GM18867 (cell line): Measurements from ENCODE around the gene OR2V1.
"Not testable (repeated sequence)": the region's sequence is repeated elsewhere in the genome, so short reads cannot be mapped to it uniquely, and the experiment has no call there.

Source experiments
- ATAC-seq: cut with Tn5 transposase; IDR thresholded peaks from one replicate; pipeline ENCODE4 v1.9.1; 2021; ENCODE audit warnings: mild to moderate bottlenecking, moderate library complexity; ENCODE audit not compliant: unreplicated experiment

The OR2V1 gene

DNA sequence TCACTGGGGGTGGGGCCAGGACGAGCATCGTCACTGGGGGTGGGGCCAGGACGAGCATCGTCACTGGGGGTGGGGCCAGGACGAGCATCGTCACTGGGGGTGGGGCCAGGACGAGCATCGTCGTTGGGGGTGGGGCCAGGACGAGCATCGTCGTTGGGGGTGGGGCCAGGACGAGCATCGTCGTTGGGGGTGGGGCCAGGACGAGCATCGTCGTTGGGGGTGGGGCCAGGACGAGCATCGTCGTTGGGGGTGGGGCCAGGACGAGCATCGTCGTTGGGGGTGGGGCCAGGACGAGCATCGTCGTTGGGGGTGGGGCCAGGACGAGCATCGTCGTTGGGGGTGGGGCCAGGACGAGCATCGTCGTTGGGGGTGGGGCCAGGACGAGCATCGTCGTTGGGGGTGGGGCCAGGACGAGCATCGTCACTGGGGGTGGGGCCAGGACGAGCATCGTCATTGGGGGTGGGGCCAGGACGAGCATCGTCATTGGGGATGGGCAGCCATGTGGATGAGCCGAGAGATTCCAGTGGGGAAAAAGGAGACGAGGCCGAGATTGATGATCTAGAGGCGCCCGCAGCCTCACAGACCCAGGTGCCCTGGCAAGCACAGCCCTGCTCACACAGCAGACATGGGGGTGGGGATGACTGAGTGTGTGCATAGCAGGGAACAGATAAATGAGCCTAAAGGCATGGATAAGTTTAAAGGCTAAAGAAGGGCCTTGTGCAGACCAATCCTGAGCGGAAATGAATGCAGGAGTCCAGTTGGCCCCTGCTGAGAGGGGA, 30.0 kb upstream of the OR2V1 start:
- not testable (repeated sequence) for ATAC-seq

DNA sequence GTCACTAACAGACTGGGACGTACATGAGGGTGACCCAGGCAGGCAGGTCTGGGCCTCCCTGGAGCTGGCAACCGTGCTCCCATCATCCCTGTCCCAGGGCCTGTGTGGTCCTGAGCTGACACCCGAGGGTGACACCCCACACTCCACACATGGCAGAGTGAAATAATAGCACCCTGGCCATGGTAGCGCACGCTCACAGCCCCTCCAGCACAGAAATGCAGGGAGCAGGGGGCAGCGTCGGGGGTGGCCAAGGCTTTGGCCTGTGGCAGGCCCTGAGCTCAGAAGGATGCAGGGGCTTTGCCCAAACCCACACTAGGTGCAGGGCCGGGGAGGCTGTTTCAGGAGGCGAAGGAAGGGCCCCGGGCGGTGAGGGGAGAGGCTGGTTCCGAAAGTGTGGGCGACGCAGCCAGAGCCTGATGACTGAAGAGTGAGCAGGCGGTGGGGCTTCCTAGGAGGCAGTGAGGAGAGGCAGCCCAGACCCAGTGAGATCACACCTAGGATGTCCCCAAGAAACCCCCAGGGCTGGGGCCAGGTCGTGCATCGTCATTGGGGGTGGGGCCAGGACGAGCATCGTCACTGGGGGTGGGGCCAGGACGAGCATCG, 29.3 kb upstream of the OR2V1 start:
- ATAC-seq = peak; percentile 64

DNA sequence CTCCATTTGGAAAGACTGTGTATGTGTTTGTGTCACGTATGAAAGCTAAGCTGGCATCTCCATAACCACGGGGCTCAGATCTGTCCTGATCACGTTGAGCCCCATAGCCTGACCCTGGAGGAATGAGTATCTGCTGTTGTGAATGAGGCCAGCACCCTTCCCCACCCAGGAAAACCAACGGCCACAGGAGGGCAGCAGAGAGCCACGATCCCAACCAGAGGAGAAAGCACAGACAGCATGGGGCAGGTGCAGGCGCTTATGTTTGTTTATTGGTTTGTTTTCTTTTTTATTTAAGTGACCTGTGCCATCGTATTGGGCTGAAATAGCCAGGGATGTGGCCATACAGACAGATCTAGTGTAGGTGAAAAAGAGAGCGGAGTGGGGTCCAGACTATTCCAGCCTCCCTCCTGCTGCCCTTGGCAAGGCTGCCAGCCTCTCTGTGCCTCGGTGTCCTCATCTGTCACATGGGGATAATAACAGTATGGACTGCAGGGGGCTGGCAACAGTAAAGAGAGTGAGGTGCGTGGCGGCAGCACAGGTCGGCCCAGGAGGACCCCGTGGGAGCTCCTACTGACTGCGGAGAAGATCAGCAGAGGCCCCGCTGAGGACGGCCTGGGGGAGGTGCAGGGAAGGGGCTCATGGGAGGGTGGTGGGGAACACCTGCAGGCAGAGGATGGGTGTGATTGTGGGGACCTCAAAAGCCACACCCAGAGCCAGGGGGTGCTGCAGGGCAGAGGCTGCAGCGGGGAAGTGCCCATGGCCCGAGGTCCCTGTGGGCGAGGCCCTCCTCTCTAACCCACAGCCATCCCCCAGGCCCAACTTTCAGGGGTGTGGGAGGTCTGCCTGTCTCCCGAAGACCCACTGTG, 28.6 kb upstream of the OR2V1 start:
- peak; percentile 58 for ATAC-seq

DNA sequence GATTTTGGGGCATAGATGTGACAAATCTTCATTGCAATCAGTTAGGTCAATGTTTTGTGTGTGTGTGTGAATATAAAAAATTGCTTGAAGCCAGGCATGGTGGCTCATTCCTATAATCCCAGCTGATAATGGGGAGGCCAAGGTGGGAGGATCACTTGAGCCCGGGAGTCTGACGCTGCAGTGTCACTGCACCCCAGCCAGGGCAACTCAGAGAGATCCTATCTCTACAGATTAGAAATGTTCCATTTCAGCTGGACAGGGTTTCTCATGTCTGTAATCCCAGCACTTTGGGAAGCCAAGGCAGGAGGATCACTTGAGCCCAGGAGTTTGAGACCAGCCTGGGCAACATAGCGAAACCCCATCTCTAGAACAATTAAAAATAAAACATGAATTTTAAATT, 27.9 kb upstream of the OR2V1 start:
- no peak for ATAC-seq

DNA sequence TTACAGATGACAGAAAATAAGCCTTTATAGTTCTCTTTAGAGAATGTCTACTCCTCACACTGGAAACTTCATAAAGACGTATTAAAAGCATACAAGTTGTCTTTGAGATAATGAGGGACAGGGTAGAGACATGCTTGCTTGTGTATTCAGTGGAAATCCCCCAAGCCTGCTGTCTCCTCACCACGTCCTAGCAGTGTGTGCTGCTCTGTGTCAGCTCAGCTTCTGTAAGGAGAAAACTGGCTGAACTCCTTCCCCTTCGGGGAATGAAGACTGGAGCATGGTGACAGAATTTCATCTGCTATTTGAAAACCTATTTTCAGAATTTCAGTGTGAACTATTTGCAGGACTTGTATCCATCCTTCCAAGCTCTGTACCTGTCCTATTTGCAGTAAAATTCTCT, 25.8 kb upstream of the OR2V1 start:
- no peak for ATAC-seq

DNA sequence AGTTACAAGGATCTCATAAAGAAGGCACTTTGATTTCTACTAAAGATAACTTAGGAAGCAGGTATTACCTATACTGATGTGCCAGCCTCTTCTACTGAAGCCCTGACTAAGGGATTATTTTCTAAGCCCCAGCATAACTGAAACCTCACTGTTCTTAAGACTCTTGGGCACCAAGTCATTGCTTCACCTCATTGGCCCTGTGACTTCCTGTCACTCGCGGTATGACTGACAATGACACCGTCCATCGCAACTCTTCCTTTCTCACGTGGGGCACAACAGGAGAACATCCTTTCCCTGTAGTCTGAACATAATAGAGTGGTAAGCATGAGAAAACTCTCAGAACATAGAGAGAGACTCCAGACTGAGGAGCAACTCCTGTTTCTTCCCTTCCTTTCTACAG, 22.8 kb upstream of the OR2V1 start:
- no peak for ATAC-seq

DNA sequence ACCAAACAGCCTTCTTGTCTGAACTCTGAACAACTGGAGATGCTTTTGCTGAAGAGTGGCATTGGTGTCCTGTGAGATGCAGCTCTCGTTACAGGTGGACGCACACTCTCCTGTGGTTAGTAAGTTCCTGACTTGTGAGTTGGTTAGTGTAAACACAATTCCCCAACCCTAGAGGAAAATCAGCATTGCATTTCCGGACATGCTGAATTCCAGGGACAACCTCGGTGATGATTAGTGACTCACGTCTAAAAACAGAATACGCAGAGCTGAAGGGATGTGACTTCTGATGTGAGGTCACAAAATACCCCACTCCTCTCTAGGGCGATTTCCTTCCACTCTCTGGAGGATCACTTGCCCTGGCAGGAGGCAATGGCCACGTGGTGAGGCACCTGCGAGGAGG, 21.4 kb upstream of the OR2V1 start:
- no peak for ATAC-seq

DNA sequence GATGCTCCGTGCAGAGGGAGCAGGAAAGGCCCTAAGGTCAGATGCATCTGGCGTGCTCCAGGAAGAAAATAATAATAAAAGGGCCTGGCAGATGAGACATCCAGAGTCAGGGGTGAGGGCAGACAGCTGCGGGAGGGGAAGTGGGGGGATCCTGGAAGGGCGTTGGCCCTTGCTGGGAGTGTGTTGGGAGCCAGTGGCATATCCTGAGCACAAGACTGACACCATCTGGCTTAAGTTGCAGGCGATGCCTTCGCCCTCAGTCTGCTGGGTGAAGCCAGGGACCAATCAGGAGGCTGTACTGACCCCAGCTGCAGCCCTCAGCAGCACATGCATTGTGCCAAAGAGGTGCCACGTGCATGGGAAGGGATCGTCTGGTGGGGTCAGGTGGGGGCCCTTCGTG, 20.2 kb upstream of the OR2V1 start:
- no peak for ATAC-seq

DNA sequence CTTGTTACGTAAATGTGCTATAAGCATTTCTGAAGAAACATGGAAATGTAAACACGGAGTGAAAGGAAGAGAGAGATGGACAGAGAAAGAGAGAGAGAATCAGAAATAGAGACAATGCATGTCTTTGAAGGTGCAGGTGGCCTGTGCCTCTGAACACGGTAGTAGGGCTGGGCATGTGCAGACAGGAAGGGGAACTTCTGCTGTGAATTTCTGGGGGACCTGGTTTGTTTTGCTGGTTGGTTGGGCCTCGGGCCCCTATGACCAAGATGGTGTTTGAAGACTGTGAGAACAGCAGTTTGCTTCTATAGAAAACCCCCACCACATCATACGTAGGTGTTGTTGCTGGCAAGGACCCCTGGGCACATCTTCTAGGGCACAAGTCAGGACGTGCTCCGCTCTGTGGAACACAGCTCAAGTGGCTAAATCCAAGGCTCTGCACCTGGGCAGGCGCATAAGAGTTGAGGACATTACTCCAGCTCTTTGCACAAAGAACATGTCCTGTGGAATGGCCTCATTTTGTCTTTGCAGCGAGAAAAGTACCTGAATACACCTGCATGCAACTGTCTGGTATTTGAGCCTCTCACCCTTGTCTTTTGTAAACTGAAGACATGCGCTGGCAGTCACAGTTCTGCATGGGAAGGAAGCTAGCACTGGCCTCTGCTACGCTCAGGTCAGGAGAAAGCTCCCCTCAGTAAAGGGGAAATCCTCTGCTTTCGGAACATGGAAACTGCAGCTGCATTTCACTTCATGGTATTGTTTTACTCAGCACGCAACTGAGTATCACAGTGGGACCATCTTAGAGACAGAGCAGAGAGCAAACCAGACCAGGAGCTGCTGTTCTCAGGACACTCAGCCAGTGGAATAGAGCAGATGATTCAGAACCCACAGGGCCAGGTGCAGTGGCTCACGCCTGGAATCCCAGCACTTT, 19.1 kb upstream of the OR2V1 start:
- peak; percentile 58 for ATAC-seq

DNA sequence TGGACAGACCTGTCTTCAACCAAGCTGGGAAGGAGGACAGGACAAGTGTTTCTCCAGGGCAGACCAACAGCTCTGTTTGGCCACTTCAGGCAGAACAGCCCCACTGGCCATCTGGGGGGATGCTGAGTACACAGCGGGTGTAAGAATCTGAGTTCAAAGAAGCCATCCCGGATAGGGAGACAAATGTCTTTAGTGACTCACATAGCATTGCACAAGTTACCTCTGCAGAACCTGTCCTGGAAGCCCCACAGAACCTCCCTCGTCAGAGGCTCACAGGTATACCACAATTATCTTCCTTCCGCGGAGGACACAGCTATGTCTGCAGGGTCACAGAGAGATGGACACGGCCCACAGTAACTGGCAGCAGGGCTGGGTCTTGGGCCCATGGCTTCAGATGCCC, 18.4 kb upstream of the OR2V1 start:
- ATAC-seq = no peak

DNA sequence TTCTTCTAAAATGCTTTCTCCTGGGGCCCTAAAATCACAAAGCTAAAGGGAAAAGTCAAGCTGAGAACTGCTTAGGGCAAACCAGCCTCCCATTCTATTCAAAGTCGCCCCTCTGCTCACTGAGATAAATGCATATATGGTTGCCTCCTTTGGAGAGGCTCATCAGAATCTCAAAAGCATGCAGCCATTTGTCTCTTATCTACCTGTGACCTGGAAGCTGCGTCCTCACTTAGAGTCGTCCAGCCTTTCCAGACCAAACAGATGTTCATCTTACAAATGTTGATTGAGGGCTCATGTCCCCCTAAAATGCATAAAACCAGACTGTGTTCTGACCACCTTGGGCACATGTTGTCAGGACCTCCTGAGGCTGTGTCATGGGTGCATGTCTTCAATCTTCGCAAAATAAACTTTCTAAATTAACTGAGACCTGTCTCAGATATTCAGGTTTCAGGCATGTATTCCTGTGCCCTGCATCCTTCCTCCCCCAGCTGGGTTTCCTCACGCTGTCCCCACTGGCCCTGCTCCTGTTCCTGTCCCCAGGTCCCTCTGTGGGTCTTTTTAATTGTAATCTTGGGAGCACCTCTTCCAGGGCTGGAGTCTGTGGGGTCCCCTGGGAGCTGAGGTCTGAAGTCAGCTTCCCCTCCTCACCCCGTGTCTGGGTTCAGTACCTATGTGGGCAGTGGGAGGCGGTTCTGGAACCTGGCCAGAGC, 16.1 kb upstream of the OR2V1 start, which contains the start of gene OR2V2:
Gene OR2V2 (plus strand): TSS at position 660 of the 710 bp plus-strand sequence. CDS start 7,357 bp downstream, outside the sequence.
- not testable (repeated sequence) for ATAC-seq

DNA sequence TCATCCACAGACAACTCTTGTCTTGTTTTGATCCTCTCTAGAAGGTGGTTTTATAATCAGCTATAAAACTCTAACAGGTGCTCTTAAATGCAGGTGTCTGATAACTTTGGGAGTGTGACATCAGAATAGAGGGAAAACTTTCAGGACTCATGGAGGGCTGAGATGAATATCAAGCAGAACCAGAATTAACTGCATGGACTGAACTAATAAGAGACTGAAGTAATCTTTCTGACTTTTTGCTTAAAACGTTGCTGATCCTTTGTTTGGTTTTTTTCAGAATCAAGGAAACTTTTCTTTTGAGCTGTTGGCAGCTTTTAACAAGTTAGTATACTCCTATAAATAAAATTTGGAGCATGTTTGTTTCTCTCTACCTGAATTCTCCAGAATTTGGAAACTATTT, 14.2 kb upstream of the OR2V1 start:
- no peak for ATAC-seq

DNA sequence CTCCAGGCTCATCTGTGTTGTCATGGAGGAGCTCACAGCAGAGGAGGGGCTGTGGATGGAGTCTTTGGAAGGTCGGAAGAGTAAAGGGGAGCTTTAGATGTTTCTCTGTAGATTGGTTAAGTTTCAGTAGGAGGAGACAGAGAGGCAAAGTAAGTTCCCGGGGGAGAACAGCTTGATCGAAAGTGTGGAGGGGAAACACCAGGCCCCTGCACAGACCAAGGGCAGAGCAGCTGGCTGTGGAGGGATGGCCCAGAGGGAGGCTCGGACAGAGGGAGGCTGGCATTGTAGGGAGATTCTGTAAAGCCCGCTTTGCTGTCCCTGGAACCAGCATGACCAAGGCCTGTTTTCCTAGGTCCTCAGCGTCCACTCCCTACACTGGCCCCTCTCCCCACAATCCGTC, 11.1 kb upstream of the OR2V1 start:
- ATAC-seq = no peak

DNA sequence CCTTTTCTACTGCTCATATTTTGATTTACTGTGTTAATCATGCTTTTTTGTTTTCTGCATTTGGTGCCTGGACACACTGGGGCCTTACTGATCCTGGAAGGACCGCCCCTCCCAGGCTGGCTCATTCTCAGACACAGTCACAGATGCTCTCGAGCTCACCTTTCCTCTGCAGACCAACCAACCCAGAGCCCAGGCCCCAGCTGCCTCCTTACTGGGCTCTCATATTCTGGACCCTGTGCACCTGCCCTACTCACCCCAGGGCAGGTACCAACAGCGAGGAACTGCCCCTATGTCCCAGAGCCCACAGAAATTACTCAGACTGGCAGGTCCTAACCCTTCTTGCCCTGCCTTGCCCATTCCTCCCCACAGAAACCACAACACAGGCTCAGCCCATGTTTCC, 9.8 kb upstream of the OR2V1 start:
- ATAC-seq = no peak

DNA sequence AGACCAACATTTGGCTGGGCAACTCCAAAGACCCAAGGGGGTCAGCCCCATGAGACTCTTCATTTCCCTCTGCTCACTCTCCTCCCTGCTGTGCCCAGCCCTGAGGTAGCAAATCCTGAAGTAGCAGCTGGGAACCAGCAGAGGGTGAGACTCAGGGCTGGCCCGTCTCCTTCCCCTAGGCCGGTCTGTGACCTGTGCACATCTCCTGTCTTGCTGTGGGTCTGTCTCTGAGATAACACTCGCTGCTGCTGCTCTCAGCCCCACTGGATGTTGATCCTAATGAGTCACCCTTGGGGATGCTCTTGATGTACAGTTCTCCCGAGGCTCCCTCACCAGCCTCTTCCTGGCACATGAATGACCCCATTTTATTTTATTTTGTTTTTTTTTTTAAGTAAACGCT, 7.3 kb upstream of the OR2V1 start:
- no peak for ATAC-seq

DNA sequence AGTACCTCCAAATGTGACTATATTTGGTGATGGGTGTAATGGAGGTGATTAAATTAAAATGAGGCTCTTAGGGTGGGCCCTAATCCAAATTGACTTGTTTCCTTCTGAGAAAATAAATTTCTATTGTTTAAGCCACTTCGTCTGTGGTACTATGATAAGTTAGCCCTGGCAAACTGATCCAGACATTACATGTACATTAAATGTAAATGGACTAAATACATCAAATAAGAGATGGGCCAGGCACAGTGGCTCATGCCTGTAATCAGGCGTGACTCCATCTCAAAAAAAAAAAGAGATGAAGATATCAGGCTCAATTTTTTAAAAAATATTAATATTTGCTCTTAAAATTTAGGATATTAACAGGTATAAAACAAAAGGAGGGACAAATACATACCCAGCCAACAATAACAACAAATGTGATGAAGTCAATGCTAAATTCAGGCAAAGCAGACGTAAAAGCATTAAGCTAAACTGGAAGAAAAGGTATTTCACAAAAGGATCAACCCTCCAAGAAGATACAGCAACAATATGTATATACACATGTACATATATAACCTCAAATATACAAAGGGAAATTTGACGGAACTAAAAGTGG, 5.5 kb upstream of the OR2V1 start:
- no peak for ATAC-seq

DNA sequence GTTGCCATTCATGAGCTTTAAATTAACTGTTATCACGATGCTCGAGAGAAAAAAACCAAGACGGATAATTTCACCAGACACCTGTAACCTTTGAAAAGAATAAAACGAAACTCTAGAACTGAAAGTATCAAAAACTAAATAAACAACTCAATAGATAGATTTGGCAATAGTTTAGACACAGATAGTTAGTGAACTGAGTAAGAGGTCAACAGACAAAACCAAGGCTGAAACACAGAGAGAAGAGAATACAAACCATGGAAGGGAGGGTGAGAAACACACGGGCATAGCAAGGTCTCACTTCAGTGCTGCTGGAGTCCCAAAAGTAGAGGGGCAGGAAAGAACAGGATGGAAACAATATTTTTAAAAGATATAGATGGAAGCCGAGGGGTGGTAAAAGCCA, 3.3 kb upstream of the OR2V1 start:
- ATAC-seq = no peak

DNA sequence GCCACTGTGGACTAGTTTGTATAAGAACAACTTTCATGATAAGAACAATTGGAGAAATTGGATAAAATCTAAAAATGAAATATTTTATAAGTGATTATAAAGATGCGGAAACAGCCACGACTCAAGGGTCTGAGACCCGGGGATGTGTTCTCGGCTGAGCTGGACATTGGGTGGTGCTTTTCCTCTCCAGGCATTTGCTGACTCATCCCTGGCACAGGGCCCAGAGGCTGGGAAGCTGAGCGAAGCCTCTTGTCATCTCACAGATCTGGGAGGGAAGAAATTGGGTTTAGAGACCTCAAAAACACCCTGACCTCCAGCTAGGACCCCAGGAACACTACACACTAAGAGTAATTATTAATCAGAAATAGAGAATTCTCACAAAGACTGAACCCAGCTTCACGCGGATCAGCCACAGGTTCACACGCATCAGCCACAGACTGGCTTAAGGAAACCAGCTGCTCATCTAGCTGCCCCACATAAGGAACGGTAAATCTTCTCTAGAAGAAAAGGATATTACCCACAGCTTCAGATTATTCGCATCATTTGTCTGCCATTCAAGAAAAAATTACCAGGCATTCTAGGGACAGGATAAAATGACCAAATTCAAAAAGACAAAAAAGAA, 2.8 kb upstream of the OR2V1 start:
- ATAC-seq = no peak

DNA sequence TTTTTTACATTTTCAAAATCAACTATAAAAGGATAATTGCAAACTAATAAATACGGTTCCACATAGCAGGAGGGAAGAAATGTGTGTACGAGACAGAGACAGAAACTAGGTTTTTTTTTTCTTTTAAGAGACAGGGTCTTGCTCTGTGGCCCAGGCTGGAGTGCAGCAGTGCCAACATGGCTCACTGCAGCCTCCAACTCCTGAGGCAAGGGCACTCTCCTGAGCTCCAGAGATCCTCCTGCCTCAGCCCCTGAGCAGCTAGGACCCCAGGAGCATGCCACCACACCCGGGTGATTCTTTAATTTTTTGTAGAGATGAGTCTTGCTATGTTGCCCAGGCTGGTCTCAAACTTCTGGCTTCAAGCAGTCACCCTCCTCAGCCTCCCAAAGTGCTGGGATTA, 2.1 kb upstream of the OR2V1 start:
- no peak for ATAC-seq
